Measurements from ENCODE around the gene NOD1.

NOD1 gene

DNA sequence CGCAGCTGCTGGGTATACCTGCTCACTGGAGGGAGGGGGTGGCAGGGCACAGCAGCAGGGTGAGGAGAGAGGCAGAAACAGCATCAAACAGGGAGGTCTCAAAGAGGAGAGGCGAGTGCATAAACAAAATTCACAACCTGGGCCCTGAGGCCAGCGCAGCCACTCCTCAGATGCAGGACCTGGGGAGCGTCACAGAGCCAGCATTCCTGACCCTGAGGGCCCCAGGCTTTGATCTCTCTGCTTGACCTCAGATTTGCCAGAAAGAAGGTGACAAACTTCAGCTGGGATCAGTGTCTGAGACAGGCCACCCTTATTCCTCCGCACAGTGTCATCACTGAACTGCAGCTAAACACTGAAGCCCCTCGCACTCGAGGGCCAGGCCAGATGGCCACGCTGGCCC, 25.6 kb downstream of the NOD1 start:
- Histone ChIP-seq H3K9ac (ENCODE audit: low read depth, low read length, poor library complexity) (no peak overlapping the region), H4K91ac (ENCODE audit: low read depth, low read length, poor library complexity) (peak overlapping the region; percentile 76), H2BK15ac (ENCODE audit: low read length) (no peak overlapping the region), H3K4me3 (ENCODE audit: low read length in 2 of 2) (peak overlapping the region in 1 of 2 donors; percentile 21), H3K27ac (replicated peaks; ENCODE audit: low read length) (no peak overlapping the region), H2AK5ac (ENCODE audit: low read depth, low read length) (no peak overlapping the region), H3K18ac (ENCODE audit: low read length) (peak overlapping the region; percentile 54), H2AFZ (ENCODE audit: low read length) (no peak overlapping the region), H3K23ac (ENCODE audit: low read depth, low read length, poor library complexity) (no peak overlapping the region), H3K14ac (ENCODE audit: low read length) (no peak overlapping the region), H2BK12ac (ENCODE audit: low read length) (no peak overlapping the region), H4K8ac (ENCODE audit: low read depth, low read length) (no peak overlapping the region), H3K9me3 (replicated peaks in 1 of 2; ENCODE audit: control insufficient read depth in 2 of 2, insufficient read depth in 1 of 2, low read depth in 1 of 2, low read length in 2 of 2) (no peaks in the 10 kb centered on the region), H3K4me1 (ENCODE audit: control insufficient read depth in 2 of 2, insufficient read depth in 1 of 2, low read depth in 1 of 2, low read length in 2 of 2) (no peaks in the 10 kb centered on the region), H3K4me2 (ENCODE audit: insufficient read depth, low read length, poor library complexity, severe bottlenecking) (no peak overlapping the region), H2BK5ac (ENCODE audit: low read length) (no peak overlapping the region), H3K4ac (ENCODE audit: low read length) (no peak overlapping the region), H2BK120ac (ENCODE audit: low read depth, low read length) (no peak overlapping the region), H3K79me1 (ENCODE audit: low read depth, low read length) (no peaks in the 10 kb centered on the region), H3K27me3 (ENCODE audit: control insufficient read depth in 3 of 3, insufficient read depth in 3 of 3, low read depth in 1 of 3, low read length in 3 of 3) (no peaks in the 10 kb centered on the region), H3K36me3 (replicated peaks in 1 of 2; ENCODE audit: control insufficient read depth in 2 of 2, insufficient read depth in 2 of 2, low read length in 2 of 2) (peaks cover 7 to 43% of the 10 kb centered on the region in 2 donors)
- DNase-seq (ENCODE audit: low spot score), result no peak
- no CpG with 5 or more reads among the region's 8 CpGs for WGBS, 2 donors (ENCODE audit: extremely low coverage in 2 of 2, insufficient read length in 2 of 2, insufficient replicate concordance in 1 of 2)

DNA sequence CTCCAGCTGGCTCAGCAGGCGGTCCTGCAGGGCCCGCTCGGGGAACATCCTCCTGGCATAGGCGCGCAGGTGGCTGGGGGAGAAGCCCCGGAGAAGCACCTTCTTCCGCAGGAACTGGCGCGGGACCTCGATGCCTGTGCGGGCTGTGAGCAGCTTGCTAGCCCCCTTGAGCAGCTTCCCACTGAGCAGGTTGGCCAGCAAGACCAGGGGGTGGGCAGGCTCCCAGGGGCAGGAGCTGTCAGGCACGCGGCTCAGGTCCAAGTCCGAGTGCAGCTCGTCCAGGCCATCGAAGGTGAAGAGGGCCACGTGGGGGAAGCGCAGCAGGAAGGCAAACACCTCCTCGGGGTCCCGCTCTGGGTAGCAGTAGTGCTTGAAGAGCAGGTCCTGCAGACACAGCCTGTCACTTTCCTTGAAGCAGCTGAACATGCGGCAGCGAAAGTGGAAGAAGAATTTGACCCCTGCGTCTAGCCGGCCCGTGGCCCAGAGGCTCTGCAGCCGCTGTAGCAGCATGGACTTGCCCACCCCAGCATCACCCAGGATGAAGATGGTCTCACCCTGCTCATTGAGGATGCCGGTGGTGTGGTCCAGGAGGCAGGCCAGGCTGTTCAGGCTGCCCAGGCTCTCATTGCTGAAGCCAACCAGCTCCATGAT, 26.2 kb downstream of the NOD1 start:
- H3K4me1 ChIP-seq (ENCODE audit: control insufficient read depth in 2 of 2, insufficient read depth in 1 of 2, low read depth in 1 of 2, low read length in 2 of 2), result no peaks in the 10 kb centered on the region
- no CpG with 5 or more reads among the region's 27 CpGs for WGBS, 2 donors (ENCODE audit: extremely low coverage in 2 of 2, insufficient read length in 2 of 2, insufficient replicate concordance in 1 of 2)
- no peak overlapping the region for H3K23ac ChIP-seq (ENCODE audit: low read depth, low read length, poor library complexity)
- no peak overlapping the region for H2BK120ac ChIP-seq (ENCODE audit: low read depth, low read length)
- H3K79me1 ChIP-seq (ENCODE audit: low read depth, low read length), result no peaks in the 10 kb centered on the region
- no peak overlapping the region for H2AK5ac ChIP-seq (ENCODE audit: low read depth, low read length)
- H3K9me3 ChIP-seq (replicated peaks in 1 of 2; ENCODE audit: control insufficient read depth in 2 of 2, insufficient read depth in 1 of 2, low read depth in 1 of 2, low read length in 2 of 2), result no peaks in the 10 kb centered on the region
- no peak overlapping the region for H2BK15ac ChIP-seq (ENCODE audit: low read length)
- no peak for DNase-seq (ENCODE audit: low spot score)
- peak overlapping the region; percentile 76 for H4K91ac ChIP-seq (ENCODE audit: low read depth, low read length, poor library complexity)
- H3K27me3 ChIP-seq (ENCODE audit: control insufficient read depth in 3 of 3, insufficient read depth in 3 of 3, low read depth in 1 of 3, low read length in 3 of 3), result no peaks in the 10 kb centered on the region
- no peak overlapping the region for H2BK5ac ChIP-seq (ENCODE audit: low read length)
- no peak overlapping the region for H3K4ac ChIP-seq (ENCODE audit: low read length)
- peak overlapping the region in 1 of 2 donors; percentile 21 for H3K4me3 ChIP-seq (ENCODE audit: low read length in 2 of 2)
- no peak overlapping the region for H4K8ac ChIP-seq (ENCODE audit: low read depth, low read length)
- H3K27ac ChIP-seq (replicated peaks; ENCODE audit: low read length), result no peak overlapping the region
- no peak overlapping the region for H2BK12ac ChIP-seq (ENCODE audit: low read length)
- peaks cover 7 to 45% of the 10 kb centered on the region in 2 donors for H3K36me3 ChIP-seq (replicated peaks in 1 of 2; ENCODE audit: control insufficient read depth in 2 of 2, insufficient read depth in 2 of 2, low read length in 2 of 2)
- no peak overlapping the region for H3K4me2 ChIP-seq (ENCODE audit: insufficient read depth, low read length, poor library complexity, severe bottlenecking)
- H3K14ac ChIP-seq (ENCODE audit: low read length), result no peak overlapping the region
- H3K18ac ChIP-seq (ENCODE audit: low read length), result peak overlapping the region; percentile 54
- peak overlapping the region; percentile 61 for H3K9ac ChIP-seq (ENCODE audit: low read depth, low read length, poor library complexity)
- no peak overlapping the region for H2AFZ ChIP-seq (ENCODE audit: low read length)

DNA sequence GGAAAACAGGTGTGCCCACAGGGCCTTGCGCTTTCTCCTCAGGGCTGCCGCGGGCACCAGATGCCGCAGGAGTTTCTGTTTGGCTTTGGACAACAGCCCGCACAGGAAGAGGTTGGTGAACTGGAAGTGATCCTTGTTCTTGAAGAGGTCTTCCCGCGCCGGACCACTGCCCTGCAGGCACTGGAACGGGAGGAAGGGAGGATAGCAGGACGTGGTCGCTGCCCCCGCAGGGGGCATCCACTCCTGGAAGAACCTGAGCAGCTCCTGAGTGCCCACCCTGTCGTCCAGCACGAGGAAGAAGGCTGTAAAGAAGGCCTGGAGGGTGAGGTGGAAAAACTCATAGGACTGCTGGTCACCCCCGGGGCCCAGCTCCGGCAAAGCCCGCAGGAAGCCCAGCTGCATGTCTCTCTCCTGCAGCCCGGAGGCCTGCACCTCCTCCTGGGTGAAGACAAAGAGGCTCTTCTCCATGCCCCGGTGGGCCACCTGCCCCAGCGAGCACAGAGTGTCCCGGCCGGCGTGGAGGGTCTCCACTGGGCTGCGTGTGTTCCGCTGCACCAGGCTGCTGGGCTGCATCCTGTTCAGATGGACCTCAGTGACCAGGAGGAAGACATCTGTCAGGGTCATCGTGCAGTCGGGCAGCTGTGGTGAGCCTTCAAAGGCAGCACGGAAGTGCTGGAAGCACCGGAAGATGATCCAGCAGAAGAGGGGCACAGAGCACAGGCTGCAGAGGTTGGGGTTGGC, 26.9 kb downstream of the NOD1 start:
- H3K9me3 ChIP-seq (replicated peaks in 1 of 2; ENCODE audit: control insufficient read depth in 2 of 2, insufficient read depth in 1 of 2, low read depth in 1 of 2, low read length in 2 of 2), result no peaks in the 10 kb centered on the region
- H3K4me3 ChIP-seq (ENCODE audit: low read length in 2 of 2), result no peak overlapping the region
- H3K27me3 ChIP-seq (ENCODE audit: control insufficient read depth in 3 of 3, insufficient read depth in 3 of 3, low read depth in 1 of 3, low read length in 3 of 3), result no peaks in the 10 kb centered on the region
- H3K9ac ChIP-seq (ENCODE audit: low read depth, low read length, poor library complexity), result no peak overlapping the region
- no peak overlapping the region for H2BK12ac ChIP-seq (ENCODE audit: low read length)
- H3K18ac ChIP-seq (ENCODE audit: low read length), result no peak overlapping the region
- H2BK120ac ChIP-seq (ENCODE audit: low read depth, low read length), result no peak overlapping the region
- no peaks in the 10 kb centered on the region for H3K4me1 ChIP-seq (ENCODE audit: control insufficient read depth in 2 of 2, insufficient read depth in 1 of 2, low read depth in 1 of 2, low read length in 2 of 2)
- peaks cover 10 to 45% of the 10 kb centered on the region in 2 donors for H3K36me3 ChIP-seq (replicated peaks in 1 of 2; ENCODE audit: control insufficient read depth in 2 of 2, insufficient read depth in 2 of 2, low read length in 2 of 2)
- H3K79me1 ChIP-seq (ENCODE audit: low read depth, low read length), result no peaks in the 10 kb centered on the region
- no peak overlapping the region for H2BK5ac ChIP-seq (ENCODE audit: low read length)
- no peak overlapping the region for H2AK5ac ChIP-seq (ENCODE audit: low read depth, low read length)
- H3K27ac ChIP-seq (replicated peaks; ENCODE audit: low read length), result no peak overlapping the region
- no peak overlapping the region for H3K4me2 ChIP-seq (ENCODE audit: insufficient read depth, low read length, poor library complexity, severe bottlenecking)
- H4K91ac ChIP-seq (ENCODE audit: low read depth, low read length, poor library complexity), result no peak overlapping the region
- no peak overlapping the region for H2BK15ac ChIP-seq (ENCODE audit: low read length)
- no peak overlapping the region for H3K4ac ChIP-seq (ENCODE audit: low read length)
- no peak overlapping the region for H2AFZ ChIP-seq (ENCODE audit: low read length)
- H3K14ac ChIP-seq (ENCODE audit: low read length), result no peak overlapping the region
- WGBS, 2 donors (ENCODE audit: extremely low coverage in 2 of 2, insufficient read length in 2 of 2, insufficient replicate concordance in 1 of 2), result no CpG with 5 or more reads among the region's 29 CpGs
- no peak overlapping the region for H4K8ac ChIP-seq (ENCODE audit: low read depth, low read length)
- DNase-seq (ENCODE audit: low spot score), result no peak
- no peak overlapping the region for H3K23ac ChIP-seq (ENCODE audit: low read depth, low read length, poor library complexity)

DNA sequence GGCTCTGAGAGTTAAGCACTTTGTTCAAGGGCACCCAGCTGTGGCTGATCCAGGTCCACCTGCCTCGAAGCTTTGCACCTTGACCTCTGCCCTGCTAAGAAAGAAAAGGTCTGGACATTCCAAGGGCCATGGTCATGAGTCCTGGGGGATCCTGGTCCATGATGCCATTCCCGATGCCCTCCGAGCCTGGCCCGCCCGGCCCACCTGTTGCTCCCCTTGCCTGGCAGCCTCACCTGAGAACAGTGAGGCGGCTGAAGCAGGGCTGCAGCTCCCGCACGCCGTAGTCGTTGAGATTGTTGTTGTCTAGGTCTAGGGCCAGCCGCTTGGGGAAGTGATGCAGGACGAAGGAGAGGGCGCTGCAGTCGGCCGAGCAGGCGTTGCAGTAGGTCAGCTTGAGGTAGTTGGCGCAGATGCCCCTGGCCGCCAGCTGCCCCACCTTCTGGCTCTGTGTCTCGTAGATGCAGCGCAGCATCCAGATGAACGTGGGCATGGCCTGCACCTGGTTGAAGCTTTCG, 27.5 kb downstream of the NOD1 start:
- Histone ChIP-seq H3K4me3 (ENCODE audit: low read length in 2 of 2) (no peak overlapping the region), H3K27me3 (ENCODE audit: control insufficient read depth in 3 of 3, insufficient read depth in 3 of 3, low read depth in 1 of 3, low read length in 3 of 3) (no peaks in the 10 kb centered on the region), H4K91ac (ENCODE audit: low read depth, low read length, poor library complexity) (no peak overlapping the region), H2BK5ac (ENCODE audit: low read length) (no peak overlapping the region), H2BK12ac (ENCODE audit: low read length) (no peak overlapping the region), H2BK120ac (ENCODE audit: low read depth, low read length) (no peak overlapping the region), H2BK15ac (ENCODE audit: low read length) (no peak overlapping the region), H3K18ac (ENCODE audit: low read length) (peak overlapping the region; percentile 44), H3K9ac (ENCODE audit: low read depth, low read length, poor library complexity) (no peak overlapping the region), H4K8ac (ENCODE audit: low read depth, low read length) (no peak overlapping the region), H3K9me3 (replicated peaks in 1 of 2; ENCODE audit: control insufficient read depth in 2 of 2, insufficient read depth in 1 of 2, low read depth in 1 of 2, low read length in 2 of 2) (no peaks in the 10 kb centered on the region), H3K23ac (ENCODE audit: low read depth, low read length, poor library complexity) (no peak overlapping the region), H2AFZ (ENCODE audit: low read length) (no peak overlapping the region), H3K4me1 (ENCODE audit: control insufficient read depth in 2 of 2, insufficient read depth in 1 of 2, low read depth in 1 of 2, low read length in 2 of 2) (no peaks in the 10 kb centered on the region), H3K79me1 (ENCODE audit: low read depth, low read length) (no peaks in the 10 kb centered on the region), H3K4ac (ENCODE audit: low read length) (no peak overlapping the region), H3K4me2 (ENCODE audit: insufficient read depth, low read length, poor library complexity, severe bottlenecking) (no peak overlapping the region), H3K14ac (ENCODE audit: low read length) (peak overlapping the region; percentile 83), H3K36me3 (replicated peaks in 1 of 2; ENCODE audit: control insufficient read depth in 2 of 2, insufficient read depth in 2 of 2, low read length in 2 of 2) (peaks cover 10 to 39% of the 10 kb centered on the region in 2 donors), H3K27ac (replicated peaks; ENCODE audit: low read length) (no peak overlapping the region), H2AK5ac (ENCODE audit: low read depth, low read length) (no peak overlapping the region)
- no CpG with 5 or more reads among the region's 22 CpGs for WGBS, 2 donors (ENCODE audit: extremely low coverage in 2 of 2, insufficient read length in 2 of 2, insufficient replicate concordance in 1 of 2)
- no peak for DNase-seq (ENCODE audit: low spot score)
